ENCODE measurements around the gene C16orf87. TPM values are rescaled to one million over a fixed set of nuclear protein-coding genes. Genes with fewer than 3 reads are reported as not detected.
"Not testable (repeated sequence)": the region's sequence is repeated elsewhere in the genome, so short reads cannot be mapped to it uniquely, and the experiment has no call there.

C16orf87 gene
- total RNA-seq, 2 donors from 2014 or later = 3.1 to 11.5 TPM

DNA sequence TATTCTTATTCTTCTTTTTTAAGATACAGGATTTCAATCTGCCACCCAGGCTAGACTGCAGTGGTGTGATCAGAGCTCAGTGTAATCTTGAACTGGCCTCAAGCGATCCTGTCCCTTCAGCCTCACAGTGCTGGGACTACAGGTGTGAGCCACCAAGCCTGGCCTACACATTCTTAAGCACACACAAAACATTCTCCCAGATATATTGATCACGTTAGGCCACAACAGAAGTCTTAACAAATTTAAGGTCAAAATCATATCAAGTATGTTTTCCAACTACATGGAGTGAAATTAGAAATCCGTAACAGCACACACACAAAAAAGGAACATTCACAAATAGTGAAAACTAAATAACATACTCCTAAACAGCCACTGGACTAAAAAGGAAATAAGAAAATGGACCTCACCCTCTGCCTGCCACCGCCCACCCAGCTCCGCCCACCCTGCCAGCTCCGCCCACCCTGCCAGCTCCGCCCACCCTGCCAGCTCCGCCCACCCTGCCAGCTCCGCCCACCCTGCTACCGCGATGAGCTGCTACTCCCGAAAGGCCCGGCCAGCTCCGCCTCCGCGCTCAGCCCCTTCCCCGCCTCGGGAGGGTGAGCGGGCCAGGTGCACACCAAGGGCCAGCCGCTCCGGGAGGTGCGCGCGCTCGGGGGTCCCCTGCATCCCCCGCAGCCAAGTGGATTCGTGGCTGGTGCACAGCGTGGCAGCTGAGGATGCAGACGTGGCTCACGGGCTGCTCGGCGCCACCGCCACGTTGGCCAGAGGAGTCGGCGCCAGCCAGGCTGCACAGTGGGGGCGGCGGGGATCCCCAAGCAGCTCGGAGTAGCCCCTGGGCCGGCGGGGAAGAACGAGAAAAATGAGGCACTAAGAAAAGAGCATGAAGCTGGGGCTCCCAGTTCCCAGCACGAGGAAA lies 41.2 kb downstream of the C16orf87 start:
- Histone ChIP-seq H3K27me3 (no peaks in the 10 kb centered on the region), H3K9me3 (no peaks in the 10 kb centered on the region), H3K27ac (peak overlapping the region; percentile 3 to 54 (median 38)), H3K4me3 (peak overlapping the region; percentile 19 to 57), H3K4me1 (peaks cover 6% of the 10 kb centered on the region), H3K36me3 (replicated peaks in 1 of 2; ENCODE audit: insufficient read depth in 1 of 2, low read depth in 2 of 2) (no peaks in the 10 kb centered on the region)
- peak; percentile 11 to 65 (median 48) for TF ChIP-seq POLR2A (IDR thresholded peaks at IDR 0.05)
- TF ChIP-seq, protein P1, sequence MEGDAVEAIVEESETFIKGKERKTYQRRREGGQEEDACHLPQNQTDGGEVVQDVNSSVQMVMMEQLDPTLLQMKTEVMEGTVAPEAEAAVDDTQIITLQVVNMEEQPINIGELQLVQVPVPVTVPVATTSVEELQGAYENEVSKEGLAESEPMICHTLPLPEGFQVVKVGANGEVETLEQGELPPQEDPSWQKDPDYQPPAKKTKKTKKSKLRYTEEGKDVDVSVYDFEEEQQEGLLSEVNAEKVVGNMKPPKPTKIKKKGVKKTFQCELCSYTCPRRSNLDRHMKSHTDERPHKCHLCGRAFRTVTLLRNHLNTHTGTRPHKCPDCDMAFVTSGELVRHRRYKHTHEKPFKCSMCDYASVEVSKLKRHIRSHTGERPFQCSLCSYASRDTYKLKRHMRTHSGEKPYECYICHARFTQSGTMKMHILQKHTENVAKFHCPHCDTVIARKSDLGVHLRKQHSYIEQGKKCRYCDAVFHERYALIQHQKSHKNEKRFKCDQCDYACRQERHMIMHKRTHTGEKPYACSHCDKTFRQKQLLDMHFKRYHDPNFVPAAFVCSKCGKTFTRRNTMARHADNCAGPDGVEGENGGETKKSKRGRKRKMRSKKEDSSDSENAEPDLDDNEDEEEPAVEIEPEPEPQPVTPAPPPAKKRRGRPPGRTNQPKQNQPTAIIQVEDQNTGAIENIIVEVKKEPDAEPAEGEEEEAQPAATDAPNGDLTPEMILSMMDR (IDR thresholded peaks at IDR 0.05) = no peak
- intact Hi-C loops (cut with DNase I) = no loop called here
- WGBS, 2 donors = 4 to 14% methylated on average over 18 to 41 of the region's 43 CpGs
- DNase-seq (peak; percentile 85 to 88 (median 86)), ATAC-seq (peak; percentile 97)

DNA sequence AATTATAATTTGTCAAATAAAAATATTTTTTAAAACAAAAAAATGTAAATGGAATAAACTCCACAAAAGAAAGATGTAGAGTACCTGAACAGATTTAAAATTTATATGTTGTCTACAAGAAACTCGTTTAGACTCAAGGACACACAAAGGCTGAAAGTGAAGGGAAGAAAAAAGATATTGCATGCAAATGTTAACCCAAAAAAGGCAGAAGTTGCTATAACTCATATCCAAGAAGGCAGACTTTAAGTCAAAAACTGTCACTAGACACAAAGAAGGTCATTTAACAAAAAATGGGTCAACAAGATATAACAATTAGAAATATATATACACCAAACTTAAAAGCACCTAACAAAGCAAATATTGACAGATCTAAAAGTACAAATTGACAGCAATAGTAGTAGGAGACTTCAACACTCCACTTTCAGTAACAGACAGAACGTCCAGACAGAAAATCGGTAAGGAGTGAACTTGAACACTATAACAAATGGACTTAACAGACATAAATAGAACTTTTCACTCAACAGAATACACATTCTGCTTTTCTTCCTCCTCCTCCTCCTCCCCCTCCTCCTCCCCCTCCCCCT lies 42.0 kb downstream of the C16orf87 start:
- Histone ChIP-seq H3K27ac (peak overlapping the region in 2 of 4 donors; percentile 40 to 54), H3K4me1 (peaks cover 6% of the 10 kb centered on the region), H3K36me3 (replicated peaks in 1 of 2; ENCODE audit: insufficient read depth in 1 of 2, low read depth in 2 of 2) (no peaks in the 10 kb centered on the region), H3K27me3 (no peaks in the 10 kb centered on the region), H3K4me3 (no peak overlapping the region), H3K9me3 (no peaks in the 10 kb centered on the region)
- WGBS, 2 donors = 48 to 58% methylated on average over 3 of the region's 3 CpGs
- no peak for TF ChIP-seq POLR2A (IDR thresholded peaks at IDR 0.05)
- TF ChIP-seq, protein P1 (IDR thresholded peaks at IDR 0.05) = no peak
- intact Hi-C loops (cut with DNase I) = no loop called here
- ATAC-seq = no peak
- no peak for DNase-seq

DNA sequence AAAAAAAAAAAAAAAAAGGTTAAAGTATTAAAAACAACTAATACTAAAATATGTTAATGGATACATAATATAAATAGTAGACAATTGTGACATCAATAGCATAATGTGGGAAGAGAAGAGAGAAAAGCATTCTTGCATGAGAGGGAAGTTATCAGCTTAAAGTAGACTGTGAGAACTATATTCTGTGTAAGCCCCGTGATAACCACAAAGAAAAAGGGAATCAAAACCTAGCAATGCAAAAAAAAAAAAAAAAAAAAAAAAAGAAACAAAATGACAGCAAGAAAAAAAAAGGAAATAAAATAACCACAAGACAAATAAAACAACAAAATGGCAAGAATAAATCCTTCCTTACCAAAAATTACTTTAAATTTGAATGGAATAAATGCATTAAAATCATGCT lies 43.1 kb downstream of the C16orf87 start:
- H3K4me1 ChIP-seq = peaks cover 6% of the 10 kb centered on the region
- DNase-seq = no peak
- no peak overlapping the region for H3K27ac ChIP-seq
- no peaks in the 10 kb centered on the region for H3K27me3 ChIP-seq
- no peak for ATAC-seq
- H3K36me3 ChIP-seq (replicated peaks in 1 of 2; ENCODE audit: insufficient read depth in 1 of 2, low read depth in 2 of 2) = no peaks in the 10 kb centered on the region
- H3K9me3 ChIP-seq = no peaks in the 10 kb centered on the region
- intact Hi-C loops (cut with DNase I) = no loop called here
- WGBS, 2 donors = 85 to 93% methylated on average over 1 of the region's 1 CpG
- no peak overlapping the region for H3K4me3 ChIP-seq
- TF ChIP-seq, protein P1 (IDR thresholded peaks at IDR 0.05) = no peak
- no peak for TF ChIP-seq POLR2A (IDR thresholded peaks at IDR 0.05)

DNA sequence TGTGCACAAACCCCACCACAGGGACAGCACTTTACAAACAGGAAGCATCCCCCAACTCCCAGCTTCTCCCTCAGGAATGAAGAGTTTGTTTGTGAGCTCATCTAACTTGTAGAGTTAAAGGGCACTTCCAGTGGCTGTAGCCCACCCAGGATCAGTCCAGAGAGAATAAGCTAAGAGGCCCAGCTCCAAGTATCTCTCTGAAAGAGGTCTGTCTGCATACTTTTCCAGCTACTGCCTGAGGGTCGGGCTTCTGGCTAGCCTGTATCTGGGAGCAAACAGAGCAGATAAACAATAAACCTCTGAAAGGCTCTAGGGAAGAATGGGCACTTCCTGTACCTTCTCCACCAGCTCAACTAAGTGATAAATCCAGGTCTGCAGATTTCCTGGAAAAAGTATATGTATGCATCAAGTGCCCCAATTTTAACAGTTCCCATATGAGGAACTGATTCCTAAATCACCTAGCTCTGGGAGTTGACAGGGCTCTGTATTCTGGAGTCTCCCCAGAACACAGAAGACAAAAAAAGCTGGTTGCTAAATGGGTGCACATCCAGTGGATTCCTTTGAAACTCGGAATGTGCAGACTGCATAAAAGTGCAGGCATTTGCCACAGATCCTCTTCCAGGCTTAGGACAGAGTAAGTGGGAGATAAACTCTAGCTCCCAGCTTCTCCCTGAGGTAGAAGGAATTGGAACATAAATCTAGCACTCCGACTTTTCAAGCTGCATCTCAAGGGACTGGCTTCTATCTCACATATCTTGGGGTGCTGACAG lies 45.7 kb downstream of the C16orf87 start:
- TF ChIP-seq, protein P1 (IDR thresholded peaks at IDR 0.05) = no peak
- no peak for TF ChIP-seq POLR2A (IDR thresholded peaks at IDR 0.05)
- Histone ChIP-seq H3K27ac (no peak overlapping the region), H3K27me3 (no peaks in the 10 kb centered on the region), H3K36me3 (replicated peaks in 1 of 2; ENCODE audit: insufficient read depth in 1 of 2, low read depth in 2 of 2) (no peaks in the 10 kb centered on the region), H3K9me3 (no peaks in the 10 kb centered on the region), H3K4me1 (peaks cover 6% of the 10 kb centered on the region), H3K4me3 (no peak overlapping the region)
- 45 to 66% methylated on average over 3 of the region's 3 CpGs for WGBS, 2 donors
- intact Hi-C loops (cut with DNase I) = no loop called here
- ATAC-seq (no peak), DNase-seq (no peak)

DNA sequence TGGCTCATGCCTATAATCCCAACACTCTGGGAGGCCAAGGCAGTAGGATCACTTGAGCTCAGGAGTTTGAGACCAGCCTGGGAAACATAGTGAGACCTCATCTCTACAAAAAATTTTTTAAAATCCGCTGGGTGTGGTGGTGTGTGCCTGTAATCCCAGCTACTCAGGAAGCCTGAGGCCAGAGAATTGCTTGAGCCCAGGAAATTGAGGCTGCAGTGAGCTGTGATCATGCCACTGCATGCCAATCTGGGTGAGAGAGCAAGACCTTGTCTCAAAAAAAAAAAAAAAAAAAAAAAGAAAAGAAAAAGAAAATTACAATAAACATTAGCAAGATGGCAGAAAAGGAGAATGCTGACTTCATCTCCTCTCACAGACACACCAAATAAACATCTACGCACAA lies 46.4 kb downstream of the C16orf87 start:
- H3K4me3 ChIP-seq; DNase-seq; ATAC-seq; intact Hi-C loops (cut with DNase I); H3K9me3 ChIP-seq; H3K27me3 ChIP-seq; H3K27ac ChIP-seq; H3K4me1 ChIP-seq; H3K36me3 ChIP-seq (replicated peaks in 1 of 2; ENCODE audit: insufficient read depth in 1 of 2, low read depth in 2 of 2): not testable (repeated sequence)
- 95 to 98% methylated on average over 2 of the region's 2 CpGs for WGBS, 2 donors

Measured in body of pancreas (tissue), 4 donors.